Gastroesophageal sphincter (tissue), 3 donors: Measurements from ENCODE around the gene FAM3A.

Experiments used
- POLR2AphosphoS5 ChIP-seq: sonication (generic); formaldehyde crosslinking; IDR thresholded peaks from one replicate; pipeline ENCODE4 v1.6.1; 2017; ENCODE audit warnings: antibody characterized with exemption
- TF ChIP-seq, protein P1 (sequence below), 4 experiments: fragments of 200-600 bp in 2 of 4; fragments of 450-650 bp in 2 of 4; sonication (generic) in 1 of 4; IDR thresholded peaks; one replicate each; pipeline ENCODE4 v1.5.1; 2017 to 2019; ENCODE audit warnings: antibody characterized with exemption in 4 of 4, mild to moderate bottlenecking in 2 of 4, moderate library complexity in 2 of 4

DNA sequence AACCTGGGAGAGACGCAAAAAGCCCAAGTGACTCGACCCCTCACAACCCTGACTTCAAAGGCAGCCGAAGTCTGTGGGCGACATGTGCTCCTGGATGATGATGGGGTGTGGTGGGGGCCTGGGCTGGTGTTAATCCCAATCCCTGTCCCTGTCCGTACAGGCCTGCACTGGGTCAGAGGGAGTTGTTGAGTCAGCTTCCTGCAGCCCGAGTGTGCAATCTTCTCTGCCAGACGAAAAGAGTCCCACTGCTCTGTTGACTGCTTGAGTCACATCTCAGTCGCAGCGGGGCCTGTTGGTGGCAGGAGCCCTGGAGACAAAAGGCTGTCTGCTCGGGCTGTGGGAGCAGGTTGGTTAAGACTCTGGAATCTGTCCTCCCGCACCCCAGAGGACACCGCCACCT lies 10.3 kb downstream of the FAM3A start:
- no peak for TF ChIP-seq POLR2AphosphoS5
- TF ChIP-seq, protein P1, sequence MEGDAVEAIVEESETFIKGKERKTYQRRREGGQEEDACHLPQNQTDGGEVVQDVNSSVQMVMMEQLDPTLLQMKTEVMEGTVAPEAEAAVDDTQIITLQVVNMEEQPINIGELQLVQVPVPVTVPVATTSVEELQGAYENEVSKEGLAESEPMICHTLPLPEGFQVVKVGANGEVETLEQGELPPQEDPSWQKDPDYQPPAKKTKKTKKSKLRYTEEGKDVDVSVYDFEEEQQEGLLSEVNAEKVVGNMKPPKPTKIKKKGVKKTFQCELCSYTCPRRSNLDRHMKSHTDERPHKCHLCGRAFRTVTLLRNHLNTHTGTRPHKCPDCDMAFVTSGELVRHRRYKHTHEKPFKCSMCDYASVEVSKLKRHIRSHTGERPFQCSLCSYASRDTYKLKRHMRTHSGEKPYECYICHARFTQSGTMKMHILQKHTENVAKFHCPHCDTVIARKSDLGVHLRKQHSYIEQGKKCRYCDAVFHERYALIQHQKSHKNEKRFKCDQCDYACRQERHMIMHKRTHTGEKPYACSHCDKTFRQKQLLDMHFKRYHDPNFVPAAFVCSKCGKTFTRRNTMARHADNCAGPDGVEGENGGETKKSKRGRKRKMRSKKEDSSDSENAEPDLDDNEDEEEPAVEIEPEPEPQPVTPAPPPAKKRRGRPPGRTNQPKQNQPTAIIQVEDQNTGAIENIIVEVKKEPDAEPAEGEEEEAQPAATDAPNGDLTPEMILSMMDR (IDR thresholded peaks at IDR 0.05): no peak
